Fibroblast of pulmonary artery (primary cell): Measurements from ENCODE around the gene GPR26.

Experiments
- DNase-seq: peaks from one replicate; pipeline ENCODE4 v3.0.0-alpha.2; 2010; ENCODE audit warnings: low read depth
- H3K4me3 ChIP-seq: replicated peaks from 2 replicates; pipeline ENCODE4 v1.5.1; 2011; ENCODE audit warnings: low read depth, mild to moderate bottlenecking, control low read depth, low read length, moderate library complexity
- CTCF ChIP-seq: IDR thresholded peaks from 2 replicates; pipeline ENCODE4 v1.5.1; 2011; ENCODE audit warnings: mild to moderate bottlenecking, control low read depth, low read length, inconsistent platforms; ENCODE audit errors: missing control alignments

Gene GPR26

GRCh38 chr10:123666318-123667236 lies at the start of gene GPR26:
GPR26 (plus strand) TSS chr10:123666355; CDS start chr10:123666408, 53 bp downstream.
- DNase-seq = no peak
- no peak within 1 kb of the TSS for H3K4me3 ChIP-seq
- TF ChIP-seq CTCF = no peak

- no peak for TF ChIP-seq CTCF
- no peak for DNase-seq
- H3K4me3 ChIP-seq = no peak overlapping the region
Measured at GRCh38 chr10:123618224-123618623, 47.9 kb upstream of the GPR26 start.

GRCh38 chr10:123619067-123619855 lies 46.9 kb upstream of the GPR26 start:
- DNase-seq = no peak
- H3K4me3 ChIP-seq = no peak overlapping the region
- TF ChIP-seq CTCF = no peak

- no peak overlapping the region for H3K4me3 ChIP-seq
- no peak for DNase-seq
- TF ChIP-seq CTCF = no peak
Measured at GRCh38 chr10:123620621-123621020, 45.5 kb upstream of the GPR26 start.

GRCh38 chr10:123621492-123621891 lies 44.7 kb upstream of the GPR26 start:
- no peak overlapping the region for H3K4me3 ChIP-seq
- TF ChIP-seq CTCF = no peak
- DNase-seq = no peak

GRCh38 chr10:123621916-123622315 lies 44.2 kb upstream of the GPR26 start:
- H3K4me3 ChIP-seq = no peak overlapping the region
- no peak for DNase-seq

More at GRCh38 chr10:123621916-123622315, 44.2 kb upstream of the GPR26 start:
- no peak for TF ChIP-seq CTCF
